Stimulated activated effector memory CD8-positive, alpha-beta T cell treated with anti-CD3 and anti-CD28 coated beads, Interleukin-12 subunit alpha, Interleukin-12 subunit beta, amount 100 ng/mL, for 72 hours (primary cell): ENCODE results near the gene IL20RB.

ENCODE experiments used
- ATAC-seq: fragments of 150-1000 bp; cut with Tn5 transposase; 2 replicates; pipeline ENCODE4 v1.10.0; 2021
- DNase-seq, 2 donors: peaks; one replicate each; pipeline ENCODE4 v3.0.0; 2021 to 2022; ENCODE audit warnings: low spot score in 2 of 2
- H3K27ac Mint-ChIP-seq: one replicate; pipeline ENCODE4 v1.8.0; 2022; ENCODE audit warnings: mild to moderate bottlenecking, mixed read lengths
- H3K36me3 Mint-ChIP-seq: one replicate; pipeline ENCODE4 v1.8.0; 2022; ENCODE audit warnings: mild to moderate bottlenecking, mixed read lengths
- H3K4me1 Mint-ChIP-seq: one replicate; pipeline ENCODE4 v1.8.0; 2022; ENCODE audit warnings: mixed read lengths
- H3K4me3 Mint-ChIP-seq: one replicate; pipeline ENCODE4 v1.8.0; 2022; ENCODE audit warnings: mild to moderate bottlenecking, mixed read lengths
- H3K9me3 Mint-ChIP-seq: one replicate; pipeline ENCODE4 v1.8.0; 2022; ENCODE audit warnings: mixed read lengths

Gene IL20RB

DNA sequence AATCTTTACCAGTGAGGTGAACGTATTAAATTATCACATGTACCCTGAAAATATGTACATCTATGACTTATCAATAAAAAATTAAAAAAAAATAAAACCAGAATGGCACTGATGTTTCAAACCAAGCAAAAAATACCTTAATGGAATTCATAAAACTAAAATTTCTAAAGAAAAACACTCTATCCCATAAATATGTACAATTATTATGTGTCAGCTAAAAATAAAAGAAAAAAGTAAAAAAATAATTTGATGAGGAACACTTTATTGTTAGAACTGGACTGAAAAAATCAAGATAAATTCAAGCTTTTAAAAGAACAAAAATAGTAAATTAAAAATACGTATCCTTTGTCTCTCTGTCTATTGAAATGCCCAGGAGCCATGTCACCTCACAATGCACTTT, 63.1 kb downstream of the IL20RB start:
- Mint-ChIP-seq H3K27ac (no peak overlapping the region), H3K4me3 (no peak overlapping the region), H3K9me3 (no peaks in the 10 kb centered on the region), H3K36me3 (no peaks in the 10 kb centered on the region), H3K4me1 (no peaks in the 10 kb centered on the region)
- DNase-seq: no peak
- ATAC-seq: no peak

DNA sequence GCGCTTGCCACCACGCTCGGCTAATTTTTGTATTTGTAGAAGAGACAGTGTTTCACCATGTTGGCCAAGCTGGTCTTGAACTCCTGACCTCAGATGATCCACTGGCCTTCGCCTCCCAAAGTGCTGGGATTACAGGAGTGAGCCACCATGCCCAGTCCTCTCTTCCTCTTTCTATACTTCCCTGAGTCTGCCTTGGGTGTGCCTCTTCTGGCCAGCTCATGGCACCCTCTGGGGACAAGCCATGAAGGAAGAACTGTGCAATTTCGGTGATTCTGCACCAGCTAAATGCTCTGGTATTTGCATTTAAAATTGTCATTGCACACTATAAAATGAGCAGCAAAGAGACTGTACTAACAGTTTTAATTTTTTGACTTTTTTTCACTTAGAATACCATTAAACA, 66.6 kb downstream of the IL20RB start:
- ATAC-seq: no peak
- Mint-ChIP-seq H3K27ac (no peak overlapping the region), H3K36me3 (no peaks in the 10 kb centered on the region), H3K4me3 (no peak overlapping the region), H3K9me3 (no peaks in the 10 kb centered on the region), H3K4me1 (no peaks in the 10 kb centered on the region)
- DNase-seq: no peak

DNA sequence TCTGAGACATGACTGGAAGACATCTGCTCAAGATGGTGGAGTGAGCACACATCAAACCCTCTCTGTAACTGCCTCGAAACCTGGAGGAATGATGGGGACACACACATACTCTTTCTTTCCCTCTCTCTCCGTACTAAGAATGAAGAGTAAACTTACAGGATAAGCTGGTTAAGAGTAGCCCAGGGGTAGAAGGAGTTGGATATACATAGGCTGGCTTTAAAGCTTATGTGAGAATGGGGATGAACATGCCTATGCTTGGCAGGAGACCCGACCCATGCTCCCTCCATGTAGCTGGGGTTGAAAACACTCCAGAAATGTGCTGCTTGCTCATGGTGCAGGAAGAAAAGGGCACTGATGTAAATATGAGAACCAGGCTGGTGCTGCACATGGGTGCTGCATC, 68.9 kb downstream of the IL20RB start:
- no peak for ATAC-seq
- H3K36me3 Mint-ChIP-seq: no peaks in the 10 kb centered on the region
- H3K9me3 Mint-ChIP-seq: no peaks in the 10 kb centered on the region
- H3K27ac Mint-ChIP-seq: no peak overlapping the region
- no peaks in the 10 kb centered on the region for H3K4me1 Mint-ChIP-seq
- no peak for DNase-seq
- no peak overlapping the region for H3K4me3 Mint-ChIP-seq

DNA sequence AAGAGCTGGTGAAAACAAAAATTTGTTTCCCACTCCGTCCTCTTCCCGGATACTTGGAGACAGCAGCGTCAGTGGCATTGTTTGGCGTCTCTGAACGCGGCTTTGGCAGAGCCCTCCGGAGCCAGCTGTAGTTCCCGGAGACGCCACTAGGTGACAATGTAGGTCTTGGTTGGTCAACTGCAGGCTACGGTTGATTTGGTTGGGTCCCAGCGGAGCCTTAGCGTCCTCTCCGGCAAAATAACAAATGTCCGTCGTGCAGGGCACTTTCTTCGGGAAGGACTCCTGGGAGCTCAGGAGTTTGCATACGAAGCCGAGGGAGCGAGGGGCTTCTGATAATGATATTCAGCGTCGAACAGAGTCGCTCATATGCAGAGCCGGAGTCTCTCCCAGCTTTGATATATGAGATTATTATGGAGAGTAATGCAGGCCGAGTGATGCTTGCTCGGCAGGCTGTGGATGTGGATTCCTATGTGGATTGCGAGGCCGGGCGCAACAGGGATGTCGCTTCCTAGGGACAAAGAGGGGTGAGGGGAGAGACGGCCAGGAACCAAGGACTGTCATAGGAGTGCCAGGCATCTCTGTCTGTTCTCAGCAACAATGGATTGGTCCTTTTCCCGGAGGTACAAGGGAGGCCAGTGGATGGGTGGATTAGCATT, 74.8 kb downstream of the IL20RB start:
- peaks cover 10% of the 10 kb centered on the region for H3K4me1 Mint-ChIP-seq
- H3K36me3 Mint-ChIP-seq: no peaks in the 10 kb centered on the region
- no peak overlapping the region for H3K27ac Mint-ChIP-seq
- DNase-seq (peak; percentile 82 to 92), ATAC-seq (peak; percentile 68)
- H3K4me3 Mint-ChIP-seq: peak overlapping the region; percentile 59
- H3K9me3 Mint-ChIP-seq: no peaks in the 10 kb centered on the region

DNA sequence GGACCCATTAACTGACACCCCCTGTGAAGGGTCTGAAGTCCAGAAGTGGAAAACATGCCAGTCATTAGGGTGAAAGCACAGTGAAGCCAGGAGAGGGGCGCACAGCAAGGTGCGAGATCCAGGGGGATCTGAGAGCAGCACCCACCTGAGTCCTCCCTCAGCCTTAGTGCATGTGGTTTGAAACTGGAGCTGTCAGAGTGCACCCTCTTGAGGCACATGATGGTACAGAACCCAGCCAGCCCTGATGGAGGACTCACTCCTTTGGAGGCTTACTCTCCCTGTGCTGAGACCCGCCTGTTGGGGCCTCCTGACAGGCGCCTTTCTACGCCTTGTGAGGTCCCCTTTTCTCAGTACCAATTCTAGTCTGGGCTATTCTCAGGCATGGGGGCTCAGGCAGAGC, 77.8 kb downstream of the IL20RB start:
- no peaks in the 10 kb centered on the region for H3K36me3 Mint-ChIP-seq

DNA sequence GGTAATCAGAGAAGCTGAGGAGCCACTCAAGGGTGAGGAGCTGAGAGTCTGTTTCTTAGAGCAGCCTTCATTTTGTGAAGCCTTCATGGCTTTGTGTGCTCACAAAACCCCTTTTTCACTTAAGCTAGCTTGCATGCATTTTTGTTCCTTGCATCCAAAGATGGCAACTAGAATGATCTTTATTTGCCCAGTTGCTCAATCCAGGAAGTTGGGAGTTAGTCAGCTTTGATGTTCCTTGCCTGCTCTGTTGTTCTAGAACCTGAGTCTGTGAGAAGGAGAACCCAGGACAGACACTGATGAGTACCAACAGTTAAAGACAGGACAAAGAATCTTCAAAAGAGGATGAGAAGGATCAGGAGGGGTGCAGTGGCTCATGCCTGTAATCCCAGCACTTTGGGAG, 81.8 kb downstream of the IL20RB start:
- DNase-seq (no peak), ATAC-seq (no peak)
- Mint-ChIP-seq H3K4me3 (no peak overlapping the region), H3K36me3 (no peaks in the 10 kb centered on the region), H3K9me3 (no peaks in the 10 kb centered on the region), H3K4me1 (no peaks in the 10 kb centered on the region), H3K27ac (no peak overlapping the region)

More for the DNA sequence above, 77.8 kb downstream of the IL20RB start:
- peak; percentile 34 for ATAC-seq
- DNase-seq: no peak
- no peak overlapping the region for H3K4me3 Mint-ChIP-seq
- peaks cover 10% of the 10 kb centered on the region for H3K4me1 Mint-ChIP-seq
- no peak overlapping the region for H3K27ac Mint-ChIP-seq
- no peaks in the 10 kb centered on the region for H3K9me3 Mint-ChIP-seq

DNA sequence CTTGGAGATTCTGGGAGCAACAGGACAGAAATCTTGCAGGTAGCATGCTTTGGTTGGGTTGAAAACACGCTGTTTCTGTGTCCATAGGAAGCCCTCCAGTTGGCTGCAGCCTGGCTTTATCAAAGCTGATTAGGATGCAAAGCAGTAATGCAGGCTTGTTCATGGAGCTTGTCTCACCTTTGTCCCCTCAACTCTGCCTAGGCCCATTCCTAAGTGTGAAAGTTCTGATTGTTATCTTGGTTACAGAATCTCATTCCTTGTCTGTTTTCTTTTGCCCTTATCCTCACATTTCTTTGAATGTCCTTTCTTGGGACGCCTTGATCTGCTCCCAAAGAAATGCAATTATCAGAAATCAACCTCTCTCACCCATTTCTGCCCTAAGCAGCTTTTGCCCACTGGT, 83.5 kb downstream of the IL20RB start:
- Mint-ChIP-seq H3K27ac (no peak overlapping the region), H3K9me3 (no peaks in the 10 kb centered on the region), H3K4me1 (no peaks in the 10 kb centered on the region), H3K36me3 (no peaks in the 10 kb centered on the region), H3K4me3 (no peak overlapping the region)
- ATAC-seq (no peak), DNase-seq (no peak)

DNA sequence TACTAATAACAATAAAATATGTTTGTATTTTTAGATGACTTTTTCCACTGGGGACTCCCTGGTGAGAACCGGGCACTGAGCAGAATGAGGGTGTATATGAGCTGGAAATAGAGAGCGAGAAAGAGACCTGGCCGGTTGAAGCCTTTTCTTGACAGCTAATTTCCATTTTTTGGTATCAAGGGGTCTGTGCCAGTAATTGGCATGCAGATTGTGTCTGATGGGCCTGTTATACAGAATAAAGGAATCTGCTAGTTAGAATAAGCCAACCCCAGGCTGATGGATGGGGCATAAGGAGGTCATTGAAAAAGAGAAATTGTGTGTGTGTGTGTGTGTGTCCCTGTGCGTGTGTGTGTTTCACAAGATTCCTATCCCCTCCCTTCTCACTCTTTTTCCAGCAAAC, 83.9 kb downstream of the IL20RB start:
- DNase-seq (no peak), ATAC-seq (no peak)
- Mint-ChIP-seq H3K4me1 (no peaks in the 10 kb centered on the region), H3K36me3 (no peaks in the 10 kb centered on the region), H3K9me3 (no peaks in the 10 kb centered on the region), H3K27ac (no peak overlapping the region), H3K4me3 (no peak overlapping the region)

DNA sequence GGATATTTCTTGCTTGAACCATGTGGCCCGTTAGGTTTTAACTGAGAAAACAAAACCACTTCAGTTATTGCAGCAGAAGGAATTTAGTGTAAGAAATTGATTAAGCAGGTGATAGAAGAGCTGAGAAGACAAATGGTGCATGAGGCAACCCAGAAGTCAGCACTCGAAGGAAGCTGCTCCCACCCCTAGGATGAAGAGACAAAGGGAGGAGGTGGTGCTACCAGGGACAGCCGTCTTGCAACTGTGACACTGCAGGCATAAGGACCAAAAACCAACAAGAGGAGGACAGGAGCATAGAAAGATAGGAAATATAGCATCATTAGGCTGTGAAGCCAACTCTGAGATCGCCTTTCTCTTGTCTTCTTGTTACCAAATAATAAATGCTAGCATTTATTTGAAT, 89.0 kb downstream of the IL20RB start:
- ATAC-seq: no peak
- no peak for DNase-seq
- Mint-ChIP-seq H3K4me3 (no peak overlapping the region), H3K36me3 (no peaks in the 10 kb centered on the region), H3K9me3 (no peaks in the 10 kb centered on the region), H3K4me1 (no peaks in the 10 kb centered on the region), H3K27ac (no peak overlapping the region)

DNA sequence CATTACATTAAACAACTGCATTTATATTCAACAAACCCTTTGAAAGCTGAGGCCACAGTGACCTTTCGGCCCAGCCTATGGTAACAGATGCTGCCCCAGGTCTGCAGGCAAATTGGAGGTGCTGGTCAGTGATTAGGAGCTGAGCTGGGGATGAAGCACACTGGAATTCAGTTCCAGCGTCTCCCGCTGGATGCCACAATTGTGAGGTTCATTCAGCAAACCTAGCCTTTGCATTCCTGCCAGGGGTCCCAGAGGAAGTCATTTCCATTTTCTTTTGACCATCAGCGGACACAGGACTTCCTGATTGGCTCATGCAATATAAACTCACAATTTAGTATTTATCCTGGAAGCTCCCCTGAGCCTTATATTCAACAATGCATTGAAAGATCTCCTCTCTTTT, 89.5 kb downstream of the IL20RB start:
- no peaks in the 10 kb centered on the region for H3K9me3 Mint-ChIP-seq
- no peak for ATAC-seq
- DNase-seq: no peak
- H3K36me3 Mint-ChIP-seq: no peaks in the 10 kb centered on the region
- H3K27ac Mint-ChIP-seq: no peak overlapping the region
- H3K4me1 Mint-ChIP-seq: no peaks in the 10 kb centered on the region
- no peak overlapping the region for H3K4me3 Mint-ChIP-seq

DNA sequence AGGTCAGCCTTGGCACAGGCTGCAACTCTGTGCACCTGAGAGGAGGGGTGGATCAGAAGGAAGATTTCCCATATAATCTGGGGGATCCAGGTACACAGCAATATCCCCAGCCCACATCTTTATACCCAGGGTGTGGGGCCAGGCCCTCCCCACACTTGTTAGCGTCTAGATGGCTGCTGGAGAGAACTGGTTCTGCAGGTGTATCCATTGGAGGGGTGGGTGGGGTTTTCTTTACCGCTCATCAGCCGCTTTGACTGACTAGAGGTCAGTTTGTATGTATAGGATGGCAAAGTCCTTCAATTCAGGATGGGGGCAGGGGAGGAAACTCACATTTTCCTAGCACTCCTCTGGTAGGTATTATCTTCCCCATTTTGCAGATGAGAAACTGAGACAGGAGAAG, 92.5 kb downstream of the IL20RB start:
- Mint-ChIP-seq H3K4me1 (no peaks in the 10 kb centered on the region), H3K27ac (no peak overlapping the region), H3K9me3 (no peaks in the 10 kb centered on the region), H3K36me3 (no peaks in the 10 kb centered on the region), H3K4me3 (no peak overlapping the region)
- DNase-seq (no peak), ATAC-seq (no peak)

DNA sequence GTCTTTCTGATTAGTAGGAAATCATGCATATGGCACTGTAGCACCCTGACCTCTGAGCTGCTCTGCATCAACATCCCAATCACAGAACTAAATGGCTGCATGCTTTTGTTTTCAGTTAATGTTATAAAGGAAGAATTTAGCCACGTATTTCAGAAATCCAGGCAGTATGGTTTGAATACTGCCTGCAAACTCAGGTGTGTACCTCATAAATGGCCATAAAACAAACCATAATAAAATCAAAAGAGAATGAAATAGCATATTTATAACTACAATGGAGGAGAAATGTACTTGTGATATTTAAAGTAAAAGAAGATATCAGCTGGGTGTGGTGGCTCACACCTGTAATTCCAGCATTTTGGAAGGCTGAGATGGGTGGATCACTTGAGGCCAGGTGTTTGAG, 94.5 kb downstream of the IL20RB start:
- no peak for ATAC-seq
- H3K4me3 Mint-ChIP-seq: no peak overlapping the region

More for the DNA sequence above, 94.5 kb downstream of the IL20RB start:
- H3K36me3 Mint-ChIP-seq: no peaks in the 10 kb centered on the region
- H3K27ac Mint-ChIP-seq: no peak overlapping the region
- H3K4me1 Mint-ChIP-seq: no peaks in the 10 kb centered on the region
- no peaks in the 10 kb centered on the region for H3K9me3 Mint-ChIP-seq
- DNase-seq: no peak
